ENCODE results near the gene RAMP1. TPM values are rescaled to one million over a fixed set of nuclear protein-coding genes. Genes with fewer than 3 reads are reported as not detected.

RAMP1 gene
- total and polyA plus RNA-seq, 9 of the 15 experiments (the other 6 are each of a cell fraction or from before 2014, with no cell fraction given), result 0.72 to 0.77 TPM; not detected in 7

DNA sequence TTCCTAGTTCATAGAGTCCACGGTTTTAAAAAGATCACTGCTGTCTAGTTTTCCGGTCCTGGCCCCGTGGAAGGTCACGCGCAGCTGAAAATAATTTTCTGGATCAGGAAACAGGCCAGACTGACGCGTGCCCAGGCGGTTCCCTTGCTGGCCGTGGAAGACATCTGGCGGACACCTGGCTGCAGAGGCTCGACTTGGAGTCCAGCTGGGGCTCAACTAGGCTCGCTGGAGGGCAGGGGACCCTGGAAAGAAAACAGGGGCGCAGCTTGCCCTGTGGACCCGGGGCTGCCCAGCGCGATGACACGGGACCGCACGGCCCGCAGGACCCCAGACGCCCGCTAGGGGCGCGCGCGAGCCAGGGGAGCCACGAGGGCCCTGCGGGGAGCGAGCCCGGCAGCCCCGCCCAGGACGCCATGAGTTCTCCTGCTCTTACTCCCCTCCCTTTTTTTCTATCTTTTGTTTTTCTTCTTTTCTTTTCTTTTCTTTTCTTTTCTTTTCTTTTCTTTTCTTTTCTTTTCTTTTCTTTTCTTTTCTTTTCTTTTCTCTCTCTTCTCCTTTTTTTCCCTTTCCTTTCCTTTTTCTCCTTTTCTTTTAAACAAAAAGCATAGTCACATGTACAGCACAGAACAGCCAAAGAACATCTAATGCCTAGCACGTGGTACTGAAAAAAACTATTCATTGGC lies 64.2 kb downstream of the RAMP1 start (continued):
- TF ChIP-seq ZNF436 (CRISPR knock-in tag; IDR thresholded peaks at IDR 0.05) (no peak), EP400 (IDR thresholded peaks at IDR 0.05) (peak; percentile 79), BRF2 (IDR thresholded peaks at IDR 0.05; ENCODE audit: borderline replicate concordance, insufficient read depth, insufficient read length) (no peak), ZBTB12 (CRISPR knock-in tag; IDR thresholded peaks at IDR 0.05) (no peak), E2F1 (CRISPR knock-in tag; IDR thresholded peaks at IDR 0.05) (no peak), CBX1 (IDR thresholded peaks at IDR 0.05; ENCODE audit: low read depth) (no peak), MLX (CRISPR knock-in tag; conservative IDR thresholded peaks at IDR 0.05) (no peak), CEBPG (CRISPR knock-in tag; IDR thresholded peaks at IDR 0.05) (no peak), CEBPG (tag; conservative IDR thresholded peaks at IDR 0.05 in 1 of 2, IDR thresholded peaks at IDR 0.05 in 1 of 2) (no peak), ESRRA (IDR thresholded peaks at IDR 0.05; ENCODE audit: borderline replicate concordance, low read depth) (no peak), ZNF780A (CRISPR knock-in tag; IDR thresholded peaks at IDR 0.05) (no peak), RAD51 (IDR thresholded peaks at IDR 0.05; ENCODE audit: borderline replicate concordance, low read depth) (no peak), ZNF766 (CRISPR knock-in tag; conservative IDR thresholded peaks at IDR 0.05) (no peak), RFX1 (IDR thresholded peaks at IDR 0.05) (no peak), MEIS2 (IDR thresholded peaks at IDR 0.05; ENCODE audit: partially characterized antibody) (no peak), LARP7 (IDR thresholded peaks at IDR 0.05) (0 out of 2 replicates have a peak, but pooled peaks have one; percentile 55), RFX7 (CRISPR knock-in tag; IDR thresholded peaks at IDR 0.05) (no peak), ZNF699 (CRISPR knock-in tag; IDR thresholded peaks at IDR 0.05; ENCODE audit: insufficient replicate concordance) (no peak), MTA1 (IDR thresholded peaks at IDR 0.05; ENCODE audit: borderline replicate concordance) (0 out of 2 replicates have a peak, but pooled peaks have one; percentile 23), MYNN (IDR thresholded peaks at IDR 0.05) (no peak), MYNN (CRISPR knock-in tag; IDR thresholded peaks at IDR 0.05) (no peak), MCM7 (IDR thresholded peaks at IDR 0.05) (no peak), BCOR (IDR thresholded peaks at IDR 0.05) (no peak), ZEB2 (IDR thresholded peaks at IDR 0.05) (no peak), ZNF217 (CRISPR knock-in tag; IDR thresholded peaks at IDR 0.05) (no peak), ARID3B (CRISPR knock-in tag; IDR thresholded peaks at IDR 0.05; ENCODE audit: borderline replicate concordance) (no peak)
